ENCODE data around the gene PSMC5.
"Not testable (repeated sequence)": the region's sequence is repeated elsewhere in the genome, so short reads cannot be mapped to it uniquely, and the experiment has no call there.

The PSMC5 gene

GRCh38 chr17:63848834-63849689, 21.8 kb downstream of the PSMC5 start:
- H3K4me1 Mint-ChIP-seq, result peaks cover 4% of the 10 kb centered on the region
- H3K27ac Mint-ChIP-seq, result peak overlapping the region; percentile 96
- peak; percentile 47 for TF ChIP-seq CTCF (IDR thresholded peaks at IDR 0.05)
- peak; percentile 87 for DNase-seq
- H3K9me3 Mint-ChIP-seq, result peaks cover 25% of the 10 kb centered on the region
- peaks cover 11% of the 10 kb centered on the region for H3K36me3 Mint-ChIP-seq (ENCODE audit: low read depth)
- H3K4me3 Mint-ChIP-seq, result peak overlapping the region; percentile 77
- peaks cover 93% of the 10 kb centered on the region for H3K27me3 Mint-ChIP-seq (ENCODE audit: low read depth, poor library complexity)

GRCh38 chr17:63850401-63850800, 23.2 kb downstream of the PSMC5 start:
- Mint-ChIP-seq H3K36me3 (ENCODE audit: low read depth) (peaks cover 11% of the 10 kb centered on the region), H3K4me1 (no peaks in the 10 kb centered on the region), H3K27ac (no peak overlapping the region), H3K4me3 (no peak overlapping the region), H3K9me3 (peaks cover 25% of the 10 kb centered on the region), H3K27me3 (ENCODE audit: low read depth, poor library complexity) (peaks cover 92% of the 10 kb centered on the region)
- no peak for TF ChIP-seq CTCF (IDR thresholded peaks at IDR 0.05)
- DNase-seq, result no peak

- peaks cover 17% of the 10 kb centered on the region for H3K9me3 Mint-ChIP-seq
- no peak for TF ChIP-seq CTCF (IDR thresholded peaks at IDR 0.05)
- no peak overlapping the region for H3K4me3 Mint-ChIP-seq
- H3K27me3 Mint-ChIP-seq (ENCODE audit: low read depth, poor library complexity), result peaks cover 82% of the 10 kb centered on the region
- peaks cover 6% of the 10 kb centered on the region for H3K36me3 Mint-ChIP-seq (ENCODE audit: low read depth)
- no peak for DNase-seq
- H3K4me1 Mint-ChIP-seq, result no peaks in the 10 kb centered on the region
- H3K27ac Mint-ChIP-seq, result no peak overlapping the region
Observed at GRCh38 chr17:63853260-63853659, 26.0 kb downstream of the PSMC5 start.

GRCh38 chr17:63854709-63855108, 27.5 kb downstream of the PSMC5 start:
- peaks cover 2% of the 10 kb centered on the region for H3K9me3 Mint-ChIP-seq
- H3K36me3 Mint-ChIP-seq (ENCODE audit: low read depth), result no peaks in the 10 kb centered on the region
- TF ChIP-seq CTCF (IDR thresholded peaks at IDR 0.05), result no peak
- no peaks in the 10 kb centered on the region for H3K4me1 Mint-ChIP-seq
- no peak overlapping the region for H3K27ac Mint-ChIP-seq
- no peak for DNase-seq
- H3K27me3 Mint-ChIP-seq (ENCODE audit: low read depth, poor library complexity), result peaks cover 82% of the 10 kb centered on the region
- H3K4me3 Mint-ChIP-seq, result no peak overlapping the region

DNA sequence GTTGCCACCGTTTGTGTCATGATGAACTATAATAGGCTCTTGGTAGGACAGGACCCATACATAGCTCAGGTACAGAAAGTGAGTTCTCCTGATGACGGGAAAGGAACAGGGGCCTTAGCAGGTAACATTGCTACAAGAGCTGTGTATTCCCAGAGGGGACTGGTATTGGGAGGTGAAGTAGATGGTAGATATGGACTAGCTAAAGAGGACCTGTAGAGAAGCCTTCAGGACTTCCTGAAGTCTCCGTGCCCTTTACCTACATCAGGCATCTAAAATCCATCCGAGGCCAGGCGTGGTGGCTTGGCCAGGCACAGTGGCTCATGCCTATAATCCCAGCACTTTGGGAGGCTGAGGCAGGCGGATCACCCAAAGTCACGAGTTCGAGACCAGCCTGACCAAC, 28.0 kb downstream of the PSMC5 start:
- no peaks in the 10 kb centered on the region for H3K36me3 Mint-ChIP-seq (ENCODE audit: low read depth)
- no peak for DNase-seq
- H3K4me1 Mint-ChIP-seq, result no peaks in the 10 kb centered on the region
- TF ChIP-seq CTCF (IDR thresholded peaks at IDR 0.05), result no peak
- no peak overlapping the region for H3K4me3 Mint-ChIP-seq
- H3K27ac Mint-ChIP-seq, result no peak overlapping the region
- H3K9me3 Mint-ChIP-seq, result no peaks in the 10 kb centered on the region
- peaks cover 83% of the 10 kb centered on the region for H3K27me3 Mint-ChIP-seq (ENCODE audit: low read depth, poor library complexity)

DNA sequence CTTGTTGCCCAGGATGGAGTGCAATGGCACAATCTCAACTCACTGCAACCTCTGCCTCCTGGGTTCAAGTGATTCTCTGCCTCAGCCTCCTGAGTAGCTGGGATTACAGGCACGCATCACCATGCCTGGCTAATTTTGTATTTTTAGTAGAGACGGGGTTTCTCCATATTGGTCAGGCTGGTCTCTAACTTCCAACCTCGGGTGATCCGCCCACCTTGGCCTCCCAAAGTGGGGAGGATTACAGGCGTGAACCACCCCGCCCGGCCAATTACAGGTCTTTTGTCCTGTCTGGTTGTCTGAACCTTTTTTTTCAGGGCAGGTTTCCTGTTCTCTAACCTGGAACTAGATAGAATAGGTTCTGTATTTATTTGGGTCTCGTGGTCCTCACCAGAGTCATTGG, 29.2 kb downstream of the PSMC5 start:
- H3K4me3 Mint-ChIP-seq; H3K36me3 Mint-ChIP-seq (ENCODE audit: low read depth); DNase-seq; H3K4me1 Mint-ChIP-seq; H3K9me3 Mint-ChIP-seq; H3K27ac Mint-ChIP-seq: not testable (repeated sequence)
- peaks cover 72% of the 10 kb centered on the region for H3K27me3 Mint-ChIP-seq (ENCODE audit: low read depth, poor library complexity)

Data from nephron progenitor cell (in vitro differentiated cells).